ENCODE results near the gene GARNL3.

Gene GARNL3, protein sequence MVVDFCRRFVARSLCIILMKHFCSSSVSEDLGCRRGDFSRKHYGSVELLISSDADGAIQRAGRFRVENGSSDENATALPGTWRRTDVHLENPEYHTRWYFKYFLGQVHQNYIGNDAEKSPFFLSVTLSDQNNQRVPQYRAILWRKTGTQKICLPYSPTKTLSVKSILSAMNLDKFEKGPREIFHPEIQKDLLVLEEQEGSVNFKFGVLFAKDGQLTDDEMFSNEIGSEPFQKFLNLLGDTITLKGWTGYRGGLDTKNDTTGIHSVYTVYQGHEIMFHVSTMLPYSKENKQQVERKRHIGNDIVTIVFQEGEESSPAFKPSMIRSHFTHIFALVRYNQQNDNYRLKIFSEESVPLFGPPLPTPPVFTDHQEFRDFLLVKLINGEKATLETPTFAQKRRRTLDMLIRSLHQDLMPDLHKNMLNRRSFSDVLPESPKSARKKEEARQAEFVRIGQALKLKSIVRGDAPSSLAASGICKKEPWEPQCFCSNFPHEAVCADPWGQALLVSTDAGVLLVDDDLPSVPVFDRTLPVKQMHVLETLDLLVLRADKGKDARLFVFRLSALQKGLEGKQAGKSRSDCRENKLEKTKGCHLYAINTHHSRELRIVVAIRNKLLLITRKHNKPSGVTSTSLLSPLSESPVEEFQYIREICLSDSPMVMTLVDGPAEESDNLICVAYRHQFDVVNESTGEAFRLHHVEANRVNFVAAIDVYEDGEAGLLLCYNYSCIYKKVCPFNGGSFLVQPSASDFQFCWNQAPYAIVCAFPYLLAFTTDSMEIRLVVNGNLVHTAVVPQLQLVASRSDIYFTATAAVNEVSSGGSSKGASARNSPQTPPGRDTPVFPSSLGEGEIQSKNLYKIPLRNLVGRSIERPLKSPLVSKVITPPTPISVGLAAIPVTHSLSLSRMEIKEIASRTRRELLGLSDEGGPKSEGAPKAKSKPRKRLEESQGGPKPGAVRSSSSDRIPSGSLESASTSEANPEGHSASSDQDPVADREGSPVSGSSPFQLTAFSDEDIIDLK

DNA sequence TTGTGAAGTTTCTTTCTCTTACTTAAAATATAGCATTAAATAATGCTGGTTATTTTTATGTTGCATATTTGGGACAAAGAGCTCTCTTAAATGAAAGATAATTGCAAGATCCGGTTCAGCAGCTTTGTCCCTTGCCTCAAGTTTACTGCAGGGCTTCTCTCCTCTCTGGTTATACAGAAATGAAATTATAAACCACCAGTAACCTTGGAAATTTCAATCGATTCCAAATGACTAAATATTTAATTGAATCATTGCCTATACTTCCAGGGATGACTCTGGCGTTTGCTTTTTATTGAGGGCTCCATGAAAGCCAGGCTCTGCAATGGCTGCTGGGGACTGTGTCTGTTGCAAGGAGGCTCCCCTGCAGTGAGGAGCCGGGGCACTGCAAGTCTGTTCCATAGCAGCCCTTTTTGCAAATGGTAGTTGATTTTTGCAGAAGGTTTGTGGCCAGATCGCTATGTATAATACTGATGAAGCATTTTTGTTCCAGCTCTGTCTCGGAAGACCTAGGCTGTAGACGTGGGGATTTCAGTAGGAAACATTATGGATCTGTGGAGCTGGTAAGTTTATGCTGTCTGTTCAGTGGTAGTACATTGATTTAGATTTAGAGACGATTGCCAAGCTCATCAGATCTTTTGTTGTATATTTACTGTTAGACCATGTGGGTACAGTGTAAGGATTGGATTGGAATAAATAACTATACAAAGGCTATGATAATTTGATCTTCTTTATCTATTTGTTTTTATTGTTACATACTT is at the start of gene GARNL3:
Gene GARNL3, plus strand, starts transcription at position 313 of the 758 bp plus-strand sequence. Its CDS starts 104 bp downstream, at position 417.
- no peak for DNase-seq

DNA sequence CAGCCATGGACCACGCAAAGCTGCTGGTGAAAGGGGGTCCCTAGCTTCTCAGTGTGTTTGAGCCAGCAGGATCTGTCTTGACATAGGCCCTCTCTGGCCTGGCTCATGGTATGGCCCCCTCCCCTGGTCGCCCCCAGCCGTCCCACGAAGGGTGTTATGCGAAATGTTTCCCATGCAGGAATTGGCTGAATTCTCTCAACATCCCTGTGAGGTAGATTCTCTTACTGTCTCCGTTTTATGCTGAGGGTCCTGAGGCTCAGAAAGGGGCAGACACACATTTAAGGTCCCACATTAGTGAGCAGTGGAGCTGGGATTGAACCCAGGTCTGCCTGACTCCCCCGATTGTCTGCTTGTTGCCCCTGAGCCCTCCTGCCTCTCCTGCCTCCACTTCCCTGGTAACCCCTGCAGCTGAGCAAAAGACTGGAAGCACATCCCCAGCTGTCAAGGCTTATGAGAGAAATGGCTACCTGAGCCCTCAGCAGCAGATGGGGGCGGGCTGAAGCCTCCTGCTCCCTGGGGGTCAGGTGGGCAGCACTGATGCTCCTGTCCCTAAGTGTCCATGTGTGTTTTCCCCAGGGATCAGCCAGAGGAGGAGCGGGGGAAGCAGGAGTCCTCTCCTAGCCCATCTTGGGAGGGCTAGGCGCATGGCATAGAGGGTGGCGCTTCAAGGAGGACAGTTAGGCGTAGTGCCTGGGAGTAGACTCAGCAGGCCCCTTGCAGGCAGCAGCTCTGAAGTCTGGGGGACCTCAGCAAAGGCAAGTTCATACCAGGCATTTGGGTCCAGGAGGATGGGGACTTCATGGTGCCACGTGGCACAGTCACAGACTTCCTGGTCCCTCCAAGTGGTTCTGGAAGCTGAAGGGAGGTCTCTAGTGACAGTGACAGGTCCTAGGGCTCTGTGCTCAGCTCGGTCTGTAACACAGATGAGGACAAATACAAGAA is 49.0 kb upstream of the GARNL3 start:
- DNase-seq = no peak

DNA sequence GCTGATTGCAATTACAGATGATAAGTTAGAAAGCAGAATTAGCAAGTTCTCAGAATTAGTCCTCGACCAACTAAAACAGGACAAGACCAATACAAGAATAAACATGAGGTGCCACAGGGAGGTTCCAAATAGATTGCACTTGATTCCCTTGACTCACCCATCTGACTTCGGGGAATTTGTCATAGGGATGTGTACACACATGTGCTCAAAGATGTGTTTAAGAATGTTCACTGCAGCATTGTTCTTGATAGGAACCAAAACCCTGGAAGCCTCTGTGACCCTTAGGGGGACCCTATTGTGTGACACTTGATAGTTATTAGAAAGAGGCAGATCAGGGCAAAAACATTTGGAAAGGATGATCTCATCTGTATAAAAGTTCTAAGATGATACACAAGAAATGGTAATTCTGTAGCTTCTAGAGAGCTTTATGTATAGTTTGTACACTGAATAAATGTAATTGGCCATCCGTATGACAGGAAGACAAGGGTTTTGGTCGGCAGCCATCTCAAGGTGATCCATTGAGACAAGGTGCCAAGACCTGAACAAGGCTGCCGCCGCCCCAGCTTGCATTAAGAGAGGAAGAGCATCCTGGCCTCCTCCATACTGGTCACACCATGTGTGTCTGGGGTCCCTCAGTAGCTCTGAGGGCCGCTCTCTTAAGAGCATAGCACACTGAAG is 48.2 kb upstream of the GARNL3 start:
- no peak for DNase-seq

DNA sequence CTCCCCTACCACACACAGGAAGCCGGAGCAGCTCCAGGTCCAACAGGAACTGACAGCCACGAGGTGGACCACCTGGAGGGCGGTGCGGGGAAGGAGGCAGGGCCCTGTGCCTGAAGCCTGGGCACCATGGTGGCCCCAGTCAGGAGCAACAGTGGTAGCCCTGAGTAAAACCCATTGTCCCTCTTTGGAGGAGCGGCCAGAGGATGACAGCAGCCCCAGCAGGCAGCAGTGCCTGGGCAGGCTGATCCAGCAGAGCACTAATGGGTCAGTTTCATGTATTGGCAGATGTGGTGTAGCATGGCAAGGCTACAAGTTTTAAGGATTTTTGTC is 47.7 kb upstream of the GARNL3 start:
- DNase-seq = no peak

DNA sequence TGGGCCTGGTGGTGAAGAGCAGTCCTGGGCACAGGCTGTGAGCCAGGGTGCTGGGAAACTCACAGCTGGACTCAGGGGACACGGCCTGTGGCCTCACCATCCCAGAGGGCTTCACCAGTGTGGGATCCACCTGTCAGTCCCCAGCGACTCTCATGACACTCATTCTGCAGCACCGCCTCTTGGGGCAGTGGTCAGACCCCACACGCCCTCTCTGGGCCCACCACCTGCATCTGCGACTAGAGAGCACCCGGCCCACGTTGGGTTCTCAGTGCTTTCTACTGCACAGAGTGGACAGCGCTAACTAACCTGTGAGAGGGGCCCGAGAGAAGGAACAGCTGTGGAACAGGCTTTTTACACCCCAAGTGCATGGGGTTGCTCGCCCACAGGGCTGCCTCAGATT is 45.8 kb upstream of the GARNL3 start:
- no peak for DNase-seq

DNA sequence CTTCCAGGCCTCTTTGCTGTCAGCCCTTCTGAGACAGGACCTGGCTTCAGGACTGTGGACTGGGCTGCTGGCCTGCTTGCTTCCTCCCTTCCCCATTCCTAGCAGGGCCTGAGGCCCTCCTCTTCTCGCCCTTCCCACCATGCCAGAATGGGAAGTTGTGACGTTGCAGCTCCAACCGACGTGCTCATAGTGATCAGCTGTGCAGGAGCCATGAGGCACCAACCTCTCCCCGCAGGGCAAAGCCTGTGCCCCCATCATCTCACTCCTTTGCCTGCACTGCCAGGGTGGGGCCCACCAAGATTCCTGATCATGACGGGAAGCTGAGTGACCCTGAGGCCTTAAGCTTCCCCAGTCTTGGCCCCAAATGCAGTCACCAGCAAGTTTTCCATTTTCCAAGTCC is 45.1 kb upstream of the GARNL3 start:
- no peak for DNase-seq

DNA sequence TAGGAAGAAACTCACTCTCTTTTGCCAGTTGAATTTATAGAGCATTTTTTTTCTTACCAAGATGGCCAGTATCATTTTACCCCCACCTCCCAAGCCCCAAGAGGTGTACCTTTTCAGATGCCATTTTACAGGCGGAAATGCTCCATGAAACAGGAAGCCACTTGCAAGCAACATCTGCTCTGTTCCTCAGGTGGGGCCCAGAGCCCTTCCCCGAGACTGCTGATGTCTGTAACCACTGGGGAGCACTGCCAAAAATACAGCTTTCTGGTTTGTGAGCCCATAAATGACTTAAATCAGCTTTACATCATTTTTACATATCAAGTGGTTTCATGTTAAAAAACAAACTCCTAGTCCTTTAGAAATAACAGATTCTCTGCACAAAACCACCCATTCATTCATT is 42.9 kb upstream of the GARNL3 start:
- no peak for DNase-seq

DNA sequence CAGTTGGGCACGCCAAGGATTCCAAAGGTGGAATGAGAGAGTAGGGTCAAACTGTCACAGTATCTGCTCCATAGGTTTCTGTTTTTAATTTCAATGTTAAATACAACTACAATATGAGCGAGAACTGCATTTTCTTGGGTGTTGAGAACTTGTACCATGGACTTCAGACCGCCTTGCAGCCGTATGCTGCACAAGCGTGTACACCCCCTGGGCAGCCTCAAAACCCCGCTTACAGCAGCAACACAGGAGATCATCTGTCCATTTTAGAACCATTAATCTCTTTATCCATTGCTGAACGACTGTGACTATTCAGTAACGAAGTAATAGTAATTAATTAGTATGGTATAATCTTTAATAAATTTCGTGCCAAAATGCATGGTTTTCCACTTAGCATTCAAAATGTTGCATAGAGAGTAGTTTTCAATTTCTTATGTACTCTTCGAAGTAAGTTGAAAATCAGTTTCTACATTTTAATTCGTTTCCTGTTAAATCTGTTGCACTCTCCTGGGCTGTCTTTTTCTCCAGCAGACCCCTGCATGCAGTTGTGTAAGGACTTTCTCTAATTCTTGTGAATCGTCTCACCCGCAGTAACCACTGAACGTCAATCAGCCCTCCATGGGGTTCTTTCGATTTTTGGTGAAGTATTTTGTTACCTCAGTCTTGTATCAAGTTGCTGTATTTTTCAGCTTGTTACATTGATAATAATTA is 42.0 kb upstream of the GARNL3 start:
- DNase-seq = no peak

DNA sequence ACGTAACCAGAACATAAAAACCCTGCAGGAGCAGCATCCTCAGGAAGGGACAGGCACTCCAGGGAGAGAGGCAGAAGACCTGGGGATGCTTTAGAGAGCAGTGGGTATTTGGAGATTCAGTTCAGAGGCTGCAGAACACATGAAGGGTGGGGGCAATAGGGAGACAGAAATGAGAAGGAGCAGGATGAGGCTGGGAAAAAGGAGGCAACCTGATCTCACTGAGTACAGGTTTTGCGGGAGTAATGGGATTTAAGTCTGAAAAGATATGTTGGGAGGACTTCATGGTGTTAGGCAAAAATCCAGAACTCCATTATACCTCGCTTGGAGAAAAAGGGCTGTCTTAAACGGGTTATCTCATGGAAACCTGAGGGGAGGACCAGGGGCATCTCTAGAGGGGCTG is 41.3 kb upstream of the GARNL3 start:
- no peak for DNase-seq

DNA sequence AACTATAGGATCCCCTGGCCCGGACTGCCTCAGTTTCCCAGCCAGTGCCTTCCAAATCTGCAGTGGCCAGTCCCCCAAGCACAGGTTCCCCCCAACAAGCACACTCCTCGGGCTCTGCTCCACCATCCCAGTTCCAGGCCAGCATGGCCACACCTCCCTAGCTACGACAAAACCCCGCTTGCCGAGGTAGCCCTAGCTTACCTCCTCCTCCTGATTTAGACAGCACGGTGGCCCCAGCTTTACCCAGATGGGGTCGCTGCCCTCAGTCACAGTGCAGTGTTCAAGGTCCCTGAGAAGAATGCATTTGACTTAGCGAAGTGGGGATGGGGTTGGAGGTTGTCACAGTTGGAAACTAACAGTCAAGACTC is 40.8 kb upstream of the GARNL3 start:
- no peak for DNase-seq

DNA sequence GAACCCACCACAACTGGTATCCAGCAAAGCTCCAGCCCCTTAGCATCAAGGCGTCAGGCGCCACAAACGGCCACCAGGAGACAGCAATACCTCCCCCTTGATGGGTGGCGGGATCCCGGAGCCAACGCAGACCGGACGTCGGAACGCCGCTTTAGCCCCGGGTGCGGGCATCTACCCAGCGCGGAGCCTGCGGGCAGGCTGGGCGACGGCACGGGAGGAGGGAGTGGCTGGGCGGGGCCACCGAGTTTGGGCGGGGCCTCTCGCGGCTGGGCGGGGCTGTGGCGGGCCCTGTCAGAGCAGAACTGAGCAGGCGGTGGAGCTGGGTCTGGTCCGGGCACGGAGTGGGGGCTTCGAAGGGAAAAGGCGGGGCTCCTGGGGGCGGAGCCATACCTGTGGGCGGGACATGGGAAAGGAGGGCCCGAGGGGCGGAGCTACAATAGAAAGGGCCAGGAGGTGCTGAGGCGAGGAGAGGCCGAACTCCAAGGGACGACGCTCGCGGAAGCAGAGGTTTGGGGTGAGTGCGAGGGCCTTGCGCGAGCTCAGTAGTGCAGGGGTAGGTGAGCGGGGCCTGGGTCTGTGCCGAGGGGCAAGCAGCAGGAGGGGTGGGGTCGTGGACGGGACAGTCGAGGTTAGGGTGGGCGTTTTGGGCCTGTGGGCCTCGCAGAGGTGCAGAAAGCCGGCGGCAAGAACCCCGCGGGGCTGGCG is 40.2 kb upstream of the GARNL3 start:
- peak; percentile 86 for DNase-seq

DNA sequence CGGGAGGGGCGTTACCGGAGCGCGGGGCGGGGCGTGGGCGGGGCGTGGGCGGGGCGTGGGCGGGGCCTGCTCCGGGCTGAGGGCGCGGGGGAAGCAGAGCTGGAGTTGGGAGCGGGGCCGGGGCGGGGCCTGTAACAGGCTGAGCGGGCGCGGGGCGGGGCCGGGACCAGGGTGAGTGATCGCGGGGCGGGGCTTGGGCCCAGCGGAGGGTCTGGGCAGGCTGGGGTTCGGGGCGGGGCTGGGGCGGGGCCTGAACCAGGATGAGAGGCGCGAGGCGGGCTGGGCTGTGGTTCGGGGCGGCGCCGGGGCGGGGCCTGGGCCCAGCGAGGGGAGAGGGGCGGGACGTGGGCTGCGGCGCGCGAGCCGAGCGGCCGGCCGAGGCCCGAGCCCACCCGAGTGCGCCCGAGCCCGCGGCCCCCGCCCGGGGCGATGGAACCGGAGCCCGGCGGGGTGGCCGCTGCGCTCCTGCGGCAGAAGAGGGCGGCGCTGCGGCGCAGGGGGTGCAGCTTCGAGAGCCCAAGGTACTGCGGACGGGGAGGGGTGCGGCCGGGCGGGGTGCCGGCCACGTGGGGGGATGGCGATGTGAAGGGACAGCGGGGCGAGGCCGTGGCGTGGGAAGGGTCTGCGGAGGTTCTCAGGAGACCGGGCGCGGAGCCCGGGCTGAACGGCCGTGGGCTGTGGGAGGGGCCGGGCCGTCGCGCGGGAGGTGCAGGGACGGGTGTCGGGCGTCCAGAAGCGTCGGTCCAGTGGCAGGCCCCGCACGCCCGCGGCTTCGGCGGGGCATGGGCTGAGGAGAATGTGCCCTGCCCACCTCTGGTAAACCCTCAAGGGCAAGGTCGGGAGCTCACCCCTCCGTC is 39.5 kb upstream of the GARNL3 start:
- DNase-seq = peak; percentile 96

DNA sequence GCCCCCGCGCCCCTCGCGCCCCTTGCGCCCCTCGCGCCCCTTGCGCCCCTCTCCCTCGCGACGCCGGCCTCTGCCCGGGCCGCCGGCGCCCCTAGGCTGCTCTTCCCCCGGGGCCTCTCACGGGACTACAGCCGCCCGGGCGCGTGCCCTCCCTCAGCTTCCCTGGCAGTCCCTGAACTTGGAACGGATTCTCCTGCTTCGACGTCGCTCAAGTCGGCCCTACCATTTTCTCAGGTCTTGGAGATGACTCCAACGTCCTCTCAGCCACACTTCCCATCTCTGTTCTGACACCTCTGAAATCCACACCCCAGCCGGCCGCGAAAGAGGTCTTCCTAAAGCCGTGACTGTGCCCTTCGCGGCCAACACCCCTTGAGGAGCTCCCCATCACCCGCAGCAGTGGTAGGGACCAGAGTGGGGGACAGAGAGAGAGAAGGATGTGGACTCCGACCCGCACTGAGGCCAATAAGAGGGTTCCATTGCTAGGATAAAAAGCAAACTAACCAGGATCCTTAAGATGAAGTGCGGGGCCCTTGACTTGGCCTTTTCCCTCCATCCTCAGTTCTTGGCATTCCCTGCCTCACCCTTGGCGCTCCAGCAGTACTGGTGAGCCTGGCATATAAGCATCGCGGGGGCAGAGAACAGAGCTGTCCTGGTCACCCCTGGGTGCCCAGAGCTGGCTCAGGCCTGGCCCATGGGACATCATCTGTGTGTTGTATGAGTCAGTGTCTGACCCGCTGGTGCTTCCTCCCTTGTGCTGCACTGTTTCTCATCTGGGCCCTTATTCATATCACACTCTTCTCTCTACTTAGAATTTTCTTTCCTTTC is 38.6 kb upstream of the GARNL3 start:
- no peak for DNase-seq

DNA sequence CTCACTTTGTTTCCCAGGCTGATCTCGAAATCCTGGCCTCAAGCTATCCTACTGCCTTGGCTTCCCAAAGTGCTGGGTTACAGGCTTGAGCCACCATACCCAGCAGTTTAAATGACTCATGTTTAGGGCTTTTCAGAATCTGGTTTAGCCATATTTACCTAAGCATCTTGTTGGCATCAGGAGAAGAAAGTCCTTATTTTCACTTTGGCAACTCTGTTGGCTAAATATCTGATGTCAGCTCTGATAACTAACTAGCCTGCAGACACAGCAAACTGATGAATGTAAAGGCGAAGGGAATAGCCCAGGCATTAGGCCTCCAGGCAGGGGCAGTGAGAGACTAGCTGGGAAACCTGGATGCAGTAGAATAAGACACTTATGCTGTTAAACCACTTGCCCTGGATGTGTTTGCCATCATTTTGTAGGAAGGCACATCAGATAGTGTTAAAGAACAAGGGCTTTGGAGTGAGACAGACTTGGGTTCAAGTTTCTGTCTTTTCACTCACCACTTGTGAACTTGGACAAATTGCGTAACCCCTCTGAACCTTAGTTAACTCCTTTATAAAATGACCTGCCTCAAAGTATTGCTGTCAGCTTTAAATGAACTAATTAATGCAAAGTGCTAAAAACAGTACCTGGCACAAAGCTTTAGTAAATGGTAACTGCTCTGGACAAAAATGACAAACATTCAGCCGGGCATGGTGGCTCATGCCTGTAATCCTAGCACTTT is 34.7 kb upstream of the GARNL3 start:
- no peak for DNase-seq

DNA sequence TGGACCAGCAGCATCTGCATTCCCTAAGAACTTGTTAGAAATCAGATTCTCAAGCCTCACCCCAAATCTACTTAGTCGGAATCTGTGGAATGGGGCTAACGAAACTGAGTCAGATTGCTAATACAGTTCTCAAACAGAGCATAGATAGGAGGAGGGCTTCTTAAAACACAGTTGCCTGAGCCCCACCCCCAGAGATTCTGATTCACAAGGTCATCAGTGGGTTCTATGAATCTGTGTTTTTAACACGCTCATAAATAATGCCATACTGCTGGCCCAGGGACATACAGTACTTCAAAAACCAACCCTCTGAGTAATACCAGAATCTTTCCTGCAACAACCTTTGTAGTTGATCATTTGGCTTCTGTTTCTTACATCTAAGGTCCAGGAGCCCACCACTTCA is 32.9 kb upstream of the GARNL3 start:
- no peak for DNase-seq

DNA sequence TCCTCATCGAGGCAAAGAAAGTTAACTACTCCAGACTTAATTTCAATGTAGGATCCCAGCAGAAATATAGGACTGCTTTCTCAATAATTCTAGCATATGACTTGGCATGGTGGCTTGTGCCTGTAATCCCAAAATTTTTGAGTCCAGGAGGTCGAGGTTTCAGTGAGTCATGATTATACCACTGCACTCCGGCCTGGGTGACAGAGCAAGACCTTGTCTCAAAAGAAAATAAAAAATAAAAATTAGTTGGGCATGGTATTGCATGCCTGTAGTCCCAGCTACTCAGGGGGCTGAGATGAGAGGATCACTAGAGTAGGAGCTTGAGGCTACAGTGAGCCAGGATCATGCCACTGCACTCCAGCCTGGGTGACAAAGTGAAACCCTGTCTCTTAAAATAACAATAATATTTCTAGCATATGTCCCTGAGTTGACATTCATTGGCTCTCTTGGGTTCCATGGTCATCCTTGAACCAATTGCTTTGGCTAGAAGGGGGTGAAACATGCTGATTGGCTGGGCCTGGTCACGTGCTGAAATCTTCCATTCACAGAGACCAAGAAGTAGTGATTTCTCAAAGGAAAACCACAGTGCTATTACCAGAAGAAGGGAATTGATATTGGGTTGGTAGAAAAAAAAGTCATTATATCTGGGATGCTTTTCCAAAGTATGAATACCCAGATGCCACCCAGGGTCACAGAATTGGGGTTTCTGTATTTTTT is 31.6 kb upstream of the GARNL3 start:
- DNase-seq = no peak

DNA sequence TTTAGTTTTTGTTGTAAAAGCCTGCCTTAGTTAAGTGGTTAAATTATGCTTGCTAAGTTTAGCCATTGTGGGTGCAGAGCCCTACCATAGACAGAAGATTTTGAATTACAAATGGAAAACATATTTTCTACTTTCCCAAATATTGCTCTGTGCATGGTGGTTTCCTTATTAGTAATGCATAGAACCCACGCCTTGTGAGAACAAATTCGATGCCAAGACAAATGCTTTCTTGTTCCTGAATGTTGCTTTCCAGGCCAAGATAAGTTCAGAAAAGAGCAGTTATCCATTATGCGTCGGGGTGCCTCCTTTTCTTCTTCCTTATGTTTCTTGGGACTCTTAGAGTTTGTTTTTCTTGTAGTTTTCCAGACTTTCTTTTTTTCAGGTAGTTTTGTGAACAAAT is 31.0 kb upstream of the GARNL3 start:
- no peak for DNase-seq

Data from stimulated activated CD4-positive, alpha-beta T cell treated with anti-CD3 and anti-CD28 coated beads, Interleukin-15, amount 100 ng/mL, for 24 hours (primary cell).